Measurements from ENCODE around the gene CKM.

DNA sequence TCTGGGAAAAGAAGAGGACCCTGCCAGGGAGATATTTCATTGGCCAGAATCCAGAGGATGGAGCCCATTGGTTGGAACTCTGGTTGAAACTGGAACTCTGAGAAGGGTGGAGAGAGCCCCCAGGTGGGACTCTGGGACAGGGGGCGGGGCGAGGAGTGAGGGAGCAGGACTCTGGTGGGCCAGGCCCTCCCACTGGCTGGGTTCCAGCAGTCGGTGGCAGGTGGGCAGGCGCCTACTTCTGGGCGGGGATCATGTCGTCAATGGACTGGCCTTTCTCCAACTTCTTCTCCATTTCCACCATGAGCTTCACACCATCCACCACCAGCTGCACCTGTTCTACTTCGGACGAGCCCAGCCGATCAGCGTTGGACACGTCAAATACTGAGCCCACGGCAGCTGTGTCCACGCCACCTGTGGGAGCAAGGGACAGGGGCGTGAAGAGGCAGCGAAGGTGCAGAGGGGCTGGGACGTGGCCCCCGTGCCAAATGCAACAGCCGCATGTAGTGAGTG, 16.1 kb downstream of the CKM start:
- TF ChIP-seq ZNF274 (IDR thresholded peaks at IDR 0.05; ENCODE audit: low read depth, low read length) (no peak), SUZ12 (IDR thresholded peaks at IDR 0.05; ENCODE audit: extremely low read depth, insufficient read depth, insufficient read length) (no peak), YY1 (IDR thresholded peaks at IDR 0.05; ENCODE audit: insufficient read depth, insufficient read length) (no peak)
